Right hindlimb (tissue), 1 donor: Measurements from ENCODE around the gene B3GNT5.

ENCODE experiments used
- DNase-seq: peaks from one replicate; pipeline ENCODE4 v3.0.0-alpha.2; 2018

B3GNT5 gene

GRCh38 chr3:183266454-183266853, 13.4 kb downstream of the B3GNT5 start:
- DNase-seq: no peak

DNA sequence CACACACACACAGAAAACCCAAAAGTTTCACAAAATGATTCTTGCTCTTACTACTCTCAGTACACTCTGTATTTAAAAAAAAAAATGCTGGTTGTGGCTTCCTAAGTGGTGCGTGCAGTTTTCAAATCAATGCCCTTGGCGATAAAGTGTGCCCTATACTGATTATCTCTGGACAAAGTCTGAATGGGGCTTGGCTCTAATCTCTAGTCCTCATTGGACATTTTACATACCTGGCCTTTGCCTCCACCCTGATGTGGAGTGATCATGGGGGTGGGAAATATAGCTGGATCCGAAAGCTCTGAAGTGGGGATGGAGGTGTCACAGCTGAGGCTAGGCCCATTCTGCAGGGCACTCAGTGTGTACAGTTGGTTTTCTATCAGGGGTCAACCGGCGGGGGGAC, 14.1 kb downstream of the B3GNT5 start:
- no peak for DNase-seq

DNA sequence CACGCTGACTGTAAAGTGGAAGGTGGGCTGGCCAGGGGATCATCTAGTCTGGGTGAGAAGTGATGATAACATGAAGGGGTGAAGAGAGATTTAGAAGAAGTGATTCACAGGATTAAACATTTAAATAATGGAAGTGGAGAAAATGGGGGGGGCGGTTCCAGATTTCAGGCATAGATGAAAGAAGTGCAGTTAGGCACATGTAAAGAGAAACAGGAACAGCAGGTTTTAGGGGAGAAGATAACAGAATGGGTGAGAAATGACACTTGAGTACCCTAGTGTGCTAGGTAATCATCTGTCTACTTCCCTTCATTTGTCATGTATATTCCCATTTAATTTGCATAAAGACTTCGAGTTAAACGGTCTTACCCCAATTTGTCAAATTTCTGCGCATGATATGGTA, 15.3 kb downstream of the B3GNT5 start:
- no peak for DNase-seq

DNA sequence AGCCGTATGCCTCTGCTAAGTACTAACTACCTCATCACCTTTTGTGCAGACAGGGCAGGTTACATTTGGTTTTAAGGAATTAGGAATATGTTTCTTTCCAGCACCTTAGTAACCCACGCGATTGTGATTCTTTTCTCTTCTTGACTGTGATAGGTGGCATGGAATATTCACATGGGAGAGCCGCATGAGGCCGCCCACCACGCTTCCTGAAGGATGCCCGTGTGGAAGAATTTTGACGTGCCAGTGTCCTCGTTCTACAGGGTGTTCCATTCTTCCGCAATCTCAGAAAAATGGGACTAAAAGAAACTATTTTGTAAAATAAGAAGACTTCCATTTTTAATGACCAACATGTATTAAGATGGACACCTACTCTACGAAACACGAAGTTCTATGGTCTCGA, 16.3 kb downstream of the B3GNT5 start:
- DNase-seq: no peak

GRCh38 chr3:183270344-183270743, 17.3 kb downstream of the B3GNT5 start:
- no peak for DNase-seq

- DNase-seq: no peak
These were observed 19.1 kb downstream of the B3GNT5 start for GRCh38 chr3:183272142-183272541.

- DNase-seq: no peak
These were observed 19.7 kb downstream of the B3GNT5 start for GRCh38 chr3:183272791-183273190.

GRCh38 chr3:183274609-183275008, 21.6 kb downstream of the B3GNT5 start:
- DNase-seq: no peak

- DNase-seq: no peak
These were observed 22.4 kb downstream of the B3GNT5 start for GRCh38 chr3:183275418-183275817.

- no peak for DNase-seq
These were observed 22.9 kb downstream of the B3GNT5 start for GRCh38 chr3:183275937-183276336.

DNA sequence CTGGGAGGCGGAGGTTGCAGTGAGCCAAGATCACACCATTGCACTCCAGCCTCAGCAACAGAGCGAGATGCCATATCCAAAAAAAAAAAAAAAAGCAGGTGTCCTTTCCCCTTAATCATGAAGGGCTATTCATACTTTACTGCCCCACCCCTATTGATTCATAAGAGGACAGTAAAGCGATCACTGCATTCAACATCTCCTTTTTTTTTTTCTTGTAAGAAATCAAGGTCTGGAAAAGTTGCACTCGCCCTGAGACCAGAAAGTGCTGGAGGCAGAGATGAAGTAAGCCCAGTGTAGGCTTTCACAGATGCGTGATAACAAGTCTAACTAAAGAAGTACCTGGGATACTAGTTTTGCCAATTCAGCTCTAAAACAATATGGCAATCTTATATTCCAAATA, 24.2 kb downstream of the B3GNT5 start:
- DNase-seq: no peak

GRCh38 chr3:183278479-183279088, 25.5 kb downstream of the B3GNT5 start:
- no peak for DNase-seq

GRCh38 chr3:183279371-183279770, 26.3 kb downstream of the B3GNT5 start:
- DNase-seq: no peak

DNA sequence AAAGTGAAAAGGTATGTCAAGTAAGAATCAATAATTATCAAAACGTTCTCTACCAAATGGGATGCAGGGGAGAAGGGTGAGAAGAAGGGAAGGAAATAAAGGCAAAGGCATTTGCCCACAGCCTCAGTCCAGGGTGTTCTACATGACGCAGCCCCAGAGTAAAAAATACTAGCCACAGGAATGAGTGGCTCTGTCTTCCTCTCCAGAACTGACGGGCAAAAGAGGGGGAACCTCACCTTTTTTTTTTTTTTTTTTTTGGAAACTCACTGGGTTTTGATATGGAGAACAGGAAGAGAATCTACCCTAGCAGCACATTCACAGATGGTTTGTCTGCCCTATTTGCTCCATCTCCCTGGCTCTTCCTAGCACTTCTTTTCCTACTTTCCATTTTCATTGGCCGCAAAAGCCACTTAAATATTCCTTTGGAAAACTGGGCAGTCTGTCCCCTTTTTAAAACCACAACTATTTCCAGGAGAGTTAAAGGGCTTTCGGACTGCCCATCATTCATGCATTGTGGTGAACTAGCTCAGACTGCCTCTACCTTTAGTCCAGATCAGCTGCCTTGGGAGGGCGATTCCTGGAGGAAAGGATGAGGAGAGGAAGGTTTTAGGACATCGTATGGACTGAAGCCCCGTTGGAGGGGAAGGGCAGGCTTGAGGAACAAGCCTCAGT, 28.2 kb downstream of the B3GNT5 start:
- no peak for DNase-seq

GRCh38 chr3:183283886-183284285, 30.8 kb downstream of the B3GNT5 start:
- DNase-seq: no peak

- DNase-seq: no peak
These were observed 31.5 kb downstream of the B3GNT5 start for GRCh38 chr3:183284570-183284969.

GRCh38 chr3:183285318-183285717, 32.3 kb downstream of the B3GNT5 start:
- DNase-seq: no peak

GRCh38 chr3:183285828-183286457, 32.9 kb downstream of the B3GNT5 start:
- peak; percentile 82 for DNase-seq

- no peak for DNase-seq
These were observed 34.4 kb downstream of the B3GNT5 start for GRCh38 chr3:183287301-183287971.

DNA sequence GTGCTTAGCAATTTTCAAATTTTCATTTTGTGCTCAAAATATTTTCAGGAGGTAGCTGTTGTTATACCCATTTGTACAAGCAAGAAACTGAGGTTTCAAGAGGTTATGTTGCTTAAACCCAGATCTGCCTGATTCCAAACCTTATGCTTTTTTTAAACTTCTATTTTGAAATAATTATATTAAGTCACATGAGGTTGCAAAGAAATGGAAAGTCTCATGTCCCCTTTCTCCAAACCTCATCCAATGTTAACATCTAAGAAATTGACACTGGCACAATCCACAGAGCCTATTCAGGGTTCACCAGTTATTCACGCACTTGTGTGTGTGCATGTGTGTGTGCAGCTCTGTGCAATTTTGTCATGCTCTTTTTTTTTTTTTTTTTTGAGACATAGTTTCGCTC, 35.1 kb downstream of the B3GNT5 start:
- DNase-seq: no peak

DNA sequence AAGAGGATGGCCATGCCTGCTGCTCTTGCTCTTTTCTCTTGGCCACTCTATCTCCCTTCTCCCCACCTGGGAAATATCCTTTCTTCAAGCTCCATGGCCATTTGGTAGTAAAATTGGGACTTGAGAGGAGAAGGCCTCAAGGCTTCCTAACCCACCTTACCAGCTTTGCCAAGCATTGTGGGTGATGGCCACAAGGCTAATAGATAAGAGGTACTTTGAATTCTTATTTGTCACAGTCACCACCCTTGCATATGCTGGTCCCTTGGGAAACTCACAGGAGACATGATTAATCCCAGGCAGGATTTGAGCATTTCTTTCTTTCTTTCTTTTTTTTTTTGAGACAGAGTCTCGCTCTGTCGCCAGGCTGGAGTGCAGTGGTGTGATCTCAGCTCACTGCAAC, 37.2 kb downstream of the B3GNT5 start:
- DNase-seq: no peak

- no peak for DNase-seq
These were observed 38.5 kb downstream of the B3GNT5 start for GRCh38 chr3:183291497-183292031.

- DNase-seq: no peak
These were observed 40.9 kb downstream of the B3GNT5 start for GRCh38 chr3:183293966-183294365.

DNA sequence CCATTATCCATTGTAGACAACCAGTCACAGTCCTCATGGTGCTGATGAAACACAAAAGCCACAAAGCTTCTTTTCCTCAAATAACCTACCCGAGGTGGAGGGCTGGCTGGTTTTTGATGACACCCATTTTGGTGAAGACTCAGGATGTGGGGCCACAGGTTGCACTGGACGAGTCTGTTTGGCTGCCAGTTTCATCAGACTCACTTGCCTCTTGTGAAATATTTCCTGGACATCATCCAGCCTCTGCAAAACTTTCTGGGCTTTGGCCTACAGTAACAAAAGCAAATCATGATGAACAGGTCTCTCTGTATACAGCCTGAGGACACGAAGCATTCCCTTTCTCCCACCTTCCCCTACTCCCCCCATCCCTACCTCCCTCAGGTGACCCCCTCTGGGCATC, 42.2 kb downstream of the B3GNT5 start:
- DNase-seq: no peak
